ENCODE measurements around the gene SPEF1.

SPEF1 gene

DNA sequence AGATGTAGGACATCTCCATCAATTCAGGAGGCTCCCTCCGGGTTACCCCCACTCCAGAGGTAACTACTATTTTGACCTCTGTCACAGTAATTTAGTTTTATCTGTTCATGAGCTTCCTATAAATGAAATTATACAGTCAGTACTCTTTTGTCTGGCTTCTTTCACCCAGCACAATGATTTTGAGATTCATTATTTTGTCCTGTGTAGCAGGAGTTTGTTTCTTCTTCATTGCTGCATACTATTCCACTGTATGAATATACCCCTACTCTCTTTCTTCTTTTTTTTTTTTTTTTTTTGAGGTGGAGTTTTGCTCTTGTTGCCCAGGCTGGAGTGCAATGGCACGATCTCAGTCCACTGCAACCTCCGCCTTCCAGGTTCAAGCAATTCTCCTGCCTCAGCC lies 27.3 kb upstream of the SPEF1 start:
- Histone ChIP-seq H3K36me3 (ENCODE audit: control insufficient read depth in 5 of 5, insufficient read depth in 5 of 5, low read length in 5 of 5) (peaks cover 0 to 17% (median 11%) of the 10 kb centered on the region in 5 donors), H3K9me3 (ENCODE audit: control insufficient read depth in 5 of 5, low read length in 5 of 5) (peaks cover 0 to 3% (median 0%) of the 10 kb centered on the region in 5 donors), H3K9ac (ENCODE audit: low read length in 5 of 5) (peak overlapping the region in 4 of 5 donors; percentile 43 to 83 (median 65)), H3K4me3 (ENCODE audit: low read depth in 1 of 5, low read length in 5 of 5) (peak overlapping the region in 2 of 5 donors; percentile 29 to 36), H3K4me1 (ENCODE audit: control insufficient read depth in 5 of 5, insufficient read depth in 5 of 5, low read length in 5 of 5) (peaks cover 20 to 68% (median 64%) of the 10 kb centered on the region in 5 donors), H3K27ac (ENCODE audit: low read depth, low read length) (peak overlapping the region; percentile 97), H3K27me3 (ENCODE audit: control insufficient read depth in 5 of 5, insufficient read depth in 4 of 5, low read length in 5 of 5) (peaks cover 0 to 3% (median 0%) of the 10 kb centered on the region in 5 donors)

DNA sequence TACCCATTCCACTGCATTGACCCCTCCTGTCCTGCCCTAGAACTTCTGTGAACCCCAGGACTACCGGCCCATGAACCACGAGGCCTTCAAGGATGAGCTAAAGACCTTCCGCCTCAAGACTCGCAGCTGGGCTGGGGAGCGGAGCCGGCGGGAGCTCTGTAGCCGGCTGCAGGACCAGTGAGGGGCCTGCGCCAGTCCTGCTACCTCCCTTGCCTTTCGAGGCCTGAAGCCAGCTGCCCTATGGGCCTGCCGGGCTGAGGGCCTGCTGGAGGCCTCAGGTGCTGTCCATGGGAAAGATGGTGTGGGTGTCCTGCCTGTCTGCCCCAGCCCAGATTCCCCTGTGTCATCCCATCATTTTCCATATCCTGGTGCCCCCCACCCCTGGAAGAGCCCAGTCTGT lies 23.5 kb upstream of the SPEF1 start:
- no peak overlapping the region for H3K9ac ChIP-seq (ENCODE audit: low read length in 5 of 5)
- no peaks in the 10 kb centered on the region for H3K27me3 ChIP-seq (ENCODE audit: control insufficient read depth in 5 of 5, insufficient read depth in 4 of 5, low read length in 5 of 5)
- H3K4me1 ChIP-seq (ENCODE audit: control insufficient read depth in 5 of 5, insufficient read depth in 5 of 5, low read length in 5 of 5): peaks cover 11 to 48% (median 38%) of the 10 kb centered on the region in 5 donors
- H3K27ac ChIP-seq (ENCODE audit: low read depth, low read length): no peak overlapping the region
- peaks cover 0 to 50% (median 44%) of the 10 kb centered on the region in 5 donors for H3K36me3 ChIP-seq (ENCODE audit: control insufficient read depth in 5 of 5, insufficient read depth in 5 of 5, low read length in 5 of 5)
- no peak overlapping the region for H3K4me3 ChIP-seq (ENCODE audit: low read depth in 1 of 5, low read length in 5 of 5)
- H3K9me3 ChIP-seq (ENCODE audit: control insufficient read depth in 5 of 5, low read length in 5 of 5): peaks cover 0 to 3% (median 0%) of the 10 kb centered on the region in 5 donors

DNA sequence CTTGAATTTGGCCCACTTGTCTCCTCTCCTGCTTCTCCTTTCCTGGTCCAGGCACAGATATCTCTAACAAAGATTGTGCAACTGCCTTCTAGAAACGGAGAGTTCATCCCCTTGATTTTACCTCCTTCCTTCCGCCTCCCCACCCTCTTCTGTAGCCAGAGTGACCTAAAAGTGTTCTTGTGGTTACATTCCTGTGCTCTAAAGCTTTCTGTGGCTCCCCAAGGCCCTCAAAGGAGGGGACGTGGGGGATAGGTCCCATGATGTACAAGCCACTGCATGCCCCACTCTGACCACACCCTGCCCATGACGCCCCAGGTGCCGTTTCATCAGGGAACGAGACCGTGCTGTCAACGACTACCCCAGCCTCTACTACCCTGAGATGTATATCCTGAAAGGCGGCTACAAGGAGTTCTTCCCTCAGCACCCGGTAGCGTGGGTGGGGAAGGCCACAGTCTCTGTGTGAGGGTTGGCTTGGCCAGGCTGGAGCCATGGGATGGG lies 23.1 kb upstream of the SPEF1 start:
- peaks cover 0 to 3% (median 0%) of the 10 kb centered on the region in 5 donors for H3K9me3 ChIP-seq (ENCODE audit: control insufficient read depth in 5 of 5, low read length in 5 of 5)
- no peak overlapping the region for H3K9ac ChIP-seq (ENCODE audit: low read length in 5 of 5)
- H3K36me3 ChIP-seq (ENCODE audit: control insufficient read depth in 5 of 5, insufficient read depth in 5 of 5, low read length in 5 of 5): peaks cover 0 to 50% (median 44%) of the 10 kb centered on the region in 5 donors
- H3K27ac ChIP-seq (ENCODE audit: low read depth, low read length): no peak overlapping the region
- H3K27me3 ChIP-seq (ENCODE audit: control insufficient read depth in 5 of 5, insufficient read depth in 4 of 5, low read length in 5 of 5): no peaks in the 10 kb centered on the region
- peaks cover 11 to 48% (median 37%) of the 10 kb centered on the region in 5 donors for H3K4me1 ChIP-seq (ENCODE audit: control insufficient read depth in 5 of 5, insufficient read depth in 5 of 5, low read length in 5 of 5)
- H3K4me3 ChIP-seq (ENCODE audit: low read depth in 1 of 5, low read length in 5 of 5): no peak overlapping the region

DNA sequence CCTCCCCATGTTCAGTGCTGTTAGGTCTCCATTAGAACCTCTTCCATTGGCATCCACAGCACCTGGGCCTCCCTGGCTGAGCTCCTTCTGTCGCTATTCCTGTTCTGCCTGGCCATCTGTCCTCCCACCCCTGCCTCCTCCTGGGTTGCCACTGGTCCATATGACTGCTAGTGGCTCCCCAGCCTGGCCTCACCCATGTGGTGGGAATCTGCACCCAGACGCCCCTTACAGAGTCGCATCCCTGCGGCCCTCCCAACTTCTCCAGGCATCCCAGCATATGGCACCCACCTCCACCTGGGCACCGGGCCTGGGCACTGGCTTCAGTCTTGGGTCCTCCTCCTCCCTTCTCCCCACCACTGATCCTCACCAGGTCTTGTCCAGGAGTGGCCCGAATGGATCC lies 22.6 kb upstream of the SPEF1 start:
- peaks cover 0 to 52% (median 45%) of the 10 kb centered on the region in 5 donors for H3K36me3 ChIP-seq (ENCODE audit: control insufficient read depth in 5 of 5, insufficient read depth in 5 of 5, low read length in 5 of 5)
- no peak overlapping the region for H3K4me3 ChIP-seq (ENCODE audit: low read depth in 1 of 5, low read length in 5 of 5)
- H3K27me3 ChIP-seq (ENCODE audit: control insufficient read depth in 5 of 5, insufficient read depth in 4 of 5, low read length in 5 of 5): no peaks in the 10 kb centered on the region
- peaks cover 11 to 52% (median 37%) of the 10 kb centered on the region in 5 donors for H3K4me1 ChIP-seq (ENCODE audit: control insufficient read depth in 5 of 5, insufficient read depth in 5 of 5, low read length in 5 of 5)
- peaks cover 0 to 3% (median 0%) of the 10 kb centered on the region in 5 donors for H3K9me3 ChIP-seq (ENCODE audit: control insufficient read depth in 5 of 5, low read length in 5 of 5)
- no peak overlapping the region for H3K27ac ChIP-seq (ENCODE audit: low read depth, low read length)
- no peak overlapping the region for H3K9ac ChIP-seq (ENCODE audit: low read length in 5 of 5)

DNA sequence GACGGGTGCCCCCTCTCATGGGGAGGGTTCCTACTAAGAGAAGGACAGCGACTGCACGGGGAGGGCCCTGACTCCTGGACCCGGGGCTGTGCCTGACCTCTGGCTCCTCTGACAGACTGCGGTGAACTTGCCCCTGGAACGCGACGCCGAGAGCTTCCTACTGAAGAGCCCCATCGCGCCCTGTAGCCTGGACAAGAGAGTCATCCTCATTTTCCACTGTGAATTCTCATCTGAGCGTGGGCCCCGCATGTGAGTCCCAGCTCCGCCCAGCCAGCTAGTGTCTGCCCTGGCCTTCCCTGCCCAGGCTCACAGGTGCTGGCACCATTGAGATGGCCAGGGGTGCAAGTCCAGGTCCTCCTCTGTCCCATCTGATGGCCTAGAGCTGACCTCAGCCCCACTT lies 22.0 kb upstream of the SPEF1 start:
- Histone ChIP-seq H3K9me3 (ENCODE audit: control insufficient read depth in 5 of 5, low read length in 5 of 5) (peaks cover 0 to 3% (median 0%) of the 10 kb centered on the region in 5 donors), H3K36me3 (ENCODE audit: control insufficient read depth in 5 of 5, insufficient read depth in 5 of 5, low read length in 5 of 5) (peaks cover 0 to 55% (median 49%) of the 10 kb centered on the region in 5 donors), H3K9ac (ENCODE audit: low read length in 5 of 5) (peak overlapping the region in 1 of 5 donors; percentile 9), H3K4me3 (ENCODE audit: low read depth in 1 of 5, low read length in 5 of 5) (no peak overlapping the region), H3K27ac (ENCODE audit: low read depth, low read length) (no peak overlapping the region), H3K27me3 (ENCODE audit: control insufficient read depth in 5 of 5, insufficient read depth in 4 of 5, low read length in 5 of 5) (no peaks in the 10 kb centered on the region), H3K4me1 (ENCODE audit: control insufficient read depth in 5 of 5, insufficient read depth in 5 of 5, low read length in 5 of 5) (peaks cover 11 to 52% (median 34%) of the 10 kb centered on the region in 5 donors)

DNA sequence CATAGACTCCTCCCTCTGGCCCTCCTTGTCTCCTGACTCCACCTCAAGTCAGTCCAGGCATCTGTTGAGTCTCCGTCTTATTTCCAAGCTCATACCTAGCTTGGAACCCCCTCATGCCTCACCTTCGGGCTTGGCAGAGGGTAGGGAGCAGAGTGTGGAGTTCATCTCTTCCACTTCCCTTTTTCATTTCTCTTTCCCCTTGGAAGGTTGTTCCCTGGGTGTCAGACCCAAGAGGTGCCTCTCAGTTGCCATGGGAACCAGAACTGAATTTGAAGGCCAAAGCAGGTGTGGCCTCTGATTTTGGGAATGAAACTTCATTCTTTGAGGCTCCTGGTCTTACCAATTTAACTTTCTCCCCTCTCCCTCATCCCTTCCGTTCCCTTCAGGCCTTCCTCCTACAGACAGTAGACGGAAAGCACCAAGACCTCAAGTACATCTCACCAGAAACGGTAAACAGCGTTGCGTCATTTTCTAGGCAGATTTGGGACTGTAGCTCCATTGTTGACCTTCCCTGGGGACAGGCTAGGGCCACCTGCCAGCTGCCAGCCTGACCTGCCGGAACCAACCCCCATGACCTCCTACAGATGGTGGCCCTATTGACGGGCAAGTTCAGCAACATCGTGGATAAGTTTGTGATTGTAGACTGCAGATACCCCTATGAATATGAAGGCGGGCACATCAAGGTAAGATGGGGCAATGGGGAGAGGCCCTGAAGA lies 21.4 kb upstream of the SPEF1 start:
- Histone ChIP-seq H3K9ac (ENCODE audit: low read length in 5 of 5) (peak overlapping the region in 1 of 5 donors; percentile 9), H3K9me3 (ENCODE audit: control insufficient read depth in 5 of 5, low read length in 5 of 5) (peaks cover 0 to 3% (median 0%) of the 10 kb centered on the region in 5 donors), H3K27me3 (ENCODE audit: control insufficient read depth in 5 of 5, insufficient read depth in 4 of 5, low read length in 5 of 5) (no peaks in the 10 kb centered on the region), H3K4me1 (ENCODE audit: control insufficient read depth in 5 of 5, insufficient read depth in 5 of 5, low read length in 5 of 5) (peaks cover 9 to 51% (median 28%) of the 10 kb centered on the region in 5 donors), H3K4me3 (ENCODE audit: low read depth in 1 of 5, low read length in 5 of 5) (no peak overlapping the region), H3K27ac (ENCODE audit: low read depth, low read length) (peak overlapping the region; percentile 11), H3K36me3 (ENCODE audit: control insufficient read depth in 5 of 5, insufficient read depth in 5 of 5, low read length in 5 of 5) (peaks cover 0 to 55% (median 49%) of the 10 kb centered on the region in 5 donors)

DNA sequence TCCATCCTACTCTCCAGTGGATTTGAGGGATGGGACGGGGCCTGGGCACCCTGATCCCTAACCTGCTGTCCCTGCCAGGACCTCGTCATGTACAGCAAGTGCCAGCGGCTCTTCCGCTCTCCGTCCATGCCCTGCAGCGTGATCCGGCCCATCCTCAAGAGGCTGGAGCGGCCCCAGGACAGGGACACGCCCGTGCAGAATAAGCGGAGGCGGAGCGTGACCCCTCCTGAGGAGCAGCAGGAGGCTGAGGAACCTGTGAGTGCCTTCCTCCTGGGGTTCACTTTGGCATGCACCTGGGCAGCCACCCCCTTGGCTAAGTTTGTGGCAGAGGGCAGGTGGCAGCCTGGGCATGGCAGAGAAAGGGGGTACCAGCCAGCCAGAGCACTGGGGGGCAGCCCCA lies 20.6 kb upstream of the SPEF1 start:
- H3K4me1 ChIP-seq (ENCODE audit: control insufficient read depth in 5 of 5, insufficient read depth in 5 of 5, low read length in 5 of 5): peaks cover 2 to 51% (median 23%) of the 10 kb centered on the region in 5 donors
- H3K9ac ChIP-seq (ENCODE audit: low read length in 5 of 5): no peak overlapping the region
- H3K9me3 ChIP-seq (ENCODE audit: control insufficient read depth in 5 of 5, low read length in 5 of 5): peaks cover 0 to 3% (median 0%) of the 10 kb centered on the region in 5 donors
- peaks cover 0 to 55% (median 49%) of the 10 kb centered on the region in 5 donors for H3K36me3 ChIP-seq (ENCODE audit: control insufficient read depth in 5 of 5, insufficient read depth in 5 of 5, low read length in 5 of 5)
- H3K27me3 ChIP-seq (ENCODE audit: control insufficient read depth in 5 of 5, insufficient read depth in 4 of 5, low read length in 5 of 5): no peaks in the 10 kb centered on the region
- H3K27ac ChIP-seq (ENCODE audit: low read depth, low read length): no peak overlapping the region
- no peak overlapping the region for H3K4me3 ChIP-seq (ENCODE audit: low read depth in 1 of 5, low read length in 5 of 5)

DNA sequence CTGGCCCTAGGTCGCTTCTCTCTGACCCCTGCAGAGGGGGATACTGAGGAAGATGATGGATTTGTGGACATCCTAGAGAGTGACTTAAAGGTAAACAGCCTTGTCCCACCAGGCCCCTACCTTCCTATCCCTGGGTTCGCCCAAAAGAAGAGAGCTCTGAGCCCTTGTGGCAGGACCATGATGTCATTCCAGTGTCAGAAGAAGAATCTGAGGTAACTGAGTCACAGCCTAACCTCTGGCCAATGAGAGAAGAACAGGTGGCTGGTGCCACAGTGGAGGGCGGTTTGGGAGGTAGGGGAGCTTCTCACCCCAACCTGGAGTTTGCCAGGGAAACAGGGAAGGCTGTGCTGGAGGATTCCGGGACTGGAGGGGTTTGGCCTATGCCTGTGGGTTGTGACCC lies 20.1 kb upstream of the SPEF1 start:
- Histone ChIP-seq H3K4me1 (ENCODE audit: control insufficient read depth in 5 of 5, insufficient read depth in 5 of 5, low read length in 5 of 5) (peaks cover 2 to 52% (median 23%) of the 10 kb centered on the region in 5 donors), H3K36me3 (ENCODE audit: control insufficient read depth in 5 of 5, insufficient read depth in 5 of 5, low read length in 5 of 5) (peaks cover 0 to 55% (median 49%) of the 10 kb centered on the region in 5 donors)

DNA sequence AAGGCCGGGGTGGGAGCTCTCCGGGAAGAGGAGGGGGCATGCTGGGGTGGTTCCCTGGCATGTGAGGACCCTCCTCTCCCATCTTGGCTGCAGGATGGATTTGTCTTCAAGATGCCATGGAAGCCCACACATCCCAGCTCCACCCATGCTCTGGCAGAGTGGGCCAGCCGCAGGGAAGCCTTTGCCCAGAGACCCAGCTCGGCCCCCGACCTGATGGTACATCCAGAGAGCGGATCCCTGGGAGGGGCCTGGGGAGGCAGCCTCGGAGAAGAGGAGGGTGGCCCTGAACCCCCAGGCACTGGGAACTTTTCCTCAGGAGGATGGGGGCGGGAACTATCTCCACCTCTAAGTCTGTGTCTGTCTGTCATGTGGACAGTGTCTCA lies 19.6 kb upstream of the SPEF1 start:
- Histone ChIP-seq H3K27me3 (ENCODE audit: control insufficient read depth in 5 of 5, insufficient read depth in 4 of 5, low read length in 5 of 5) (no peaks in the 10 kb centered on the region), H3K27ac (ENCODE audit: low read depth, low read length) (no peak overlapping the region), H3K36me3 (ENCODE audit: control insufficient read depth in 5 of 5, insufficient read depth in 5 of 5, low read length in 5 of 5) (peaks cover 0 to 55% (median 49%) of the 10 kb centered on the region in 5 donors), H3K4me3 (ENCODE audit: low read depth in 1 of 5, low read length in 5 of 5) (no peak overlapping the region), H3K4me1 (ENCODE audit: control insufficient read depth in 5 of 5, insufficient read depth in 5 of 5, low read length in 5 of 5) (peaks cover 2 to 48% (median 20%) of the 10 kb centered on the region in 5 donors), H3K9ac (ENCODE audit: low read length in 5 of 5) (no peak overlapping the region), H3K9me3 (ENCODE audit: control insufficient read depth in 5 of 5, low read length in 5 of 5) (no peaks in the 10 kb centered on the region)

More for the DNA sequence above, 20.1 kb upstream of the SPEF1 start:
- H3K9me3 ChIP-seq (ENCODE audit: control insufficient read depth in 5 of 5, low read length in 5 of 5): peaks cover 0 to 3% (median 0%) of the 10 kb centered on the region in 5 donors
- H3K9ac ChIP-seq (ENCODE audit: low read length in 5 of 5): no peak overlapping the region
- no peaks in the 10 kb centered on the region for H3K27me3 ChIP-seq (ENCODE audit: control insufficient read depth in 5 of 5, insufficient read depth in 4 of 5, low read length in 5 of 5)
- no peak overlapping the region for H3K4me3 ChIP-seq (ENCODE audit: low read depth in 1 of 5, low read length in 5 of 5)
- H3K27ac ChIP-seq (ENCODE audit: low read depth, low read length): no peak overlapping the region

DNA sequence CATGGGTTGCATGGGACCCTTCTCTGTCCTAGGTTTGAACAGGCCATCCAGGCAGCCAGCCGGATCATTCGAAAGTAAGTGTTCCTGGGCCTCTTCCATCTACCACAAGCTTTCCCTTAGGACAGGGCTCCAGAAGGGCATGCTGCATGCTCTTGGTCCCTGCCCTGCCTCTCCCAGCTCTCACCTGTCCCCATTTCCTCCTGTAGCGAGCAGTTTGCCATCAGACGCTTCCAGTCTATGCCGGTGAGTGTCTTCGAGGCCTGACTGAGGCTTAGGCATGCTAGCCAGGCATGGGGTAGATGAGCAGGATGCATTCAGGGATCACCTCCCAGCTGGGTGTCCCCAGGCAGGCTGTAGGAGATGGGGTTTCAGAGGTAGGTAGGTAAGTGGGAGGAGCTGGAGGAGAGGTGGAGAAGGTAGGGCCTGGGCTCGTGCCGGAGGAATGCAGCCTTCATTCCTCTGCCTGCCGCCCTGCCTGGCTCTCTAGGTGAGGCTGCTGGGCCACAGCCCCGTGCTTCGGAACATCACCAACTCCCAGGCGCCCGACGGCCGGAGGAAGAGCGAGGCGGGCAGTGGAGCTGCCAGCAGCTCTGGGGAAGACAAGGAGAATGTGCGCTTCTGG lies 19.1 kb upstream of the SPEF1 start:
- Histone ChIP-seq H3K36me3 (ENCODE audit: control insufficient read depth in 5 of 5, insufficient read depth in 5 of 5, low read length in 5 of 5) (peaks cover 0 to 55% (median 49%) of the 10 kb centered on the region in 5 donors), H3K4me1 (ENCODE audit: control insufficient read depth in 5 of 5, insufficient read depth in 5 of 5, low read length in 5 of 5) (peaks cover 2 to 45% (median 21%) of the 10 kb centered on the region in 5 donors), H3K27me3 (ENCODE audit: control insufficient read depth in 5 of 5, insufficient read depth in 4 of 5, low read length in 5 of 5) (no peaks in the 10 kb centered on the region), H3K9me3 (ENCODE audit: control insufficient read depth in 5 of 5, low read length in 5 of 5) (no peaks in the 10 kb centered on the region), H3K4me3 (ENCODE audit: low read depth in 1 of 5, low read length in 5 of 5) (no peak overlapping the region), H3K9ac (ENCODE audit: low read length in 5 of 5) (peak overlapping the region in 1 of 5 donors; percentile 11), H3K27ac (ENCODE audit: low read depth, low read length) (no peak overlapping the region)
